Keratinocyte (primary cell): ENCODE measurements around the gene SLC27A4. TPM values are rescaled to one million over a fixed set of nuclear protein-coding genes. Genes with fewer than 3 reads are reported as not detected.

Source experiments
- DNase-seq: peaks from one replicate; pipeline ENCODE4 v3.0.0-alpha.2; 2011; ENCODE audit warnings: low read depth, missing footprints, low spot score
- FAIRE-seq: peaks from 2 replicates; lab custom pipeline; 2011; peaks lifted over from hg19 to GRCh38; lab: Jason Lieb, UNC
- H2AFZ ChIP-seq: 2 replicates; pipeline ENCODE4 v1.6.0; 2012; ENCODE audit warnings: low read length, control low read depth, inconsistent platforms; ENCODE audit not compliant: control insufficient read depth
- H3K27ac ChIP-seq: 2 replicates; pipeline ENCODE4 v1.5.1; 2011; ENCODE audit warnings: low read length; ENCODE audit not compliant: control insufficient read depth, insufficient read depth
- H3K27me3 ChIP-seq: 3 replicates; pipeline ENCODE4 v1.6.0; 2011; ENCODE audit warnings: low read length; ENCODE audit not compliant: control insufficient read depth, insufficient read depth; ENCODE audit errors: extremely low read depth
- H3K36me3 ChIP-seq, 2 experiments: 2 replicates in 1 of 2; 3 replicates in 1 of 2; pipeline ENCODE4 v1.5.1; 2011; ENCODE audit warnings: low read length in 2 of 2, mild to moderate bottlenecking in 1 of 2; ENCODE audit not compliant: control insufficient read depth in 2 of 2, insufficient read depth in 2 of 2; ENCODE audit errors: extremely low read depth in 1 of 2
- H3K4me1 ChIP-seq: 3 replicates; pipeline ENCODE4 v1.5.1; 2011; ENCODE audit warnings: low read length; ENCODE audit not compliant: control insufficient read depth, insufficient read depth; ENCODE audit errors: extremely low read depth
- H3K4me2 ChIP-seq: 3 replicates; pipeline ENCODE4 v1.6.0; 2011; ENCODE audit warnings: low read depth, low read length; ENCODE audit not compliant: control insufficient read depth, insufficient read depth; ENCODE audit errors: extremely low read depth
- H3K4me3 ChIP-seq, 3 experiments: fragments of 200-600 bp in 1 of 3; sonication (generic) in 1 of 3; 2 replicates in 2 of 3; 3 replicates in 1 of 3; pipeline ENCODE4 v1.5.1; 2011 to 2016; ENCODE audit warnings: low read length in 3 of 3, mild to moderate bottlenecking in 3 of 3, control low read depth in 2 of 3, inconsistent platforms in 1 of 3, low read depth in 1 of 3, mixed read lengths in 1 of 3, mixed run types in 1 of 3, moderate library complexity in 1 of 3; ENCODE audit not compliant: control insufficient read depth in 2 of 3, insufficient read depth in 2 of 3; ENCODE audit errors: extremely low read depth in 1 of 3
- H3K79me2 ChIP-seq: 2 replicates; pipeline ENCODE4 v1.6.0; 2012; ENCODE audit warnings: low read length; ENCODE audit not compliant: control insufficient read depth, insufficient read depth
- H3K9ac ChIP-seq: 3 replicates; pipeline ENCODE4 v1.6.0; 2011; ENCODE audit warnings: low read length; ENCODE audit not compliant: control insufficient read depth, insufficient read depth; ENCODE audit errors: extremely low read depth
- H3K9me1 ChIP-seq: 3 replicates; pipeline ENCODE4 v1.6.0; 2011; ENCODE audit warnings: low read length; ENCODE audit not compliant: control insufficient read depth, insufficient read depth; ENCODE audit errors: extremely low read depth
- H3K9me3 ChIP-seq: 2 replicates; pipeline ENCODE4 v1.5.1; 2012; ENCODE audit warnings: low read depth, low read length; ENCODE audit not compliant: control insufficient read depth
- H4K20me1 ChIP-seq: 3 replicates; pipeline ENCODE4 v1.6.0; 2011; ENCODE audit warnings: low read length; ENCODE audit not compliant: control insufficient read depth, insufficient read depth; ENCODE audit errors: extremely low read depth
- CTCF ChIP-seq, 3 experiments: IDR thresholded peaks in 1 of 3; conservative IDR thresholded peaks in 1 of 3; optimal IDR thresholded peaks in 1 of 3; 2 replicates in 2 of 3; 3 replicates in 1 of 3; pipeline versions ENCODE3 to v1.5.1; 2011; ENCODE audit warnings: low read length in 3 of 3, mild to moderate bottlenecking in 3 of 3, moderate library complexity in 2 of 3, control low read depth in 1 of 3, inconsistent platforms in 1 of 3; ENCODE audit not compliant: insufficient read depth in 2 of 3; ENCODE audit errors: extremely low read depth in 1 of 3
- EZH2 ChIP-seq: IDR thresholded peaks from one replicate; pipeline ENCODE4 v1.6.1; 2012; ENCODE audit warnings: inconsistent platforms, mild to moderate bottlenecking, low read length, moderate library complexity
- dilution Hi-C: fragments of 300-500 bp; cut with MboI; formaldehyde crosslinking; loops from one replicate; pipeline ENCODE4 v1.7.0; 2020; ENCODE audit warnings: low sequenced_read_pairs; ENCODE audit not compliant: extremely low pct_ligation_motif_present
- polyA plus RNA-seq, 5 experiments: library from polyadenylated mRNA; depleted of rRNA in 3 of 5; stranded (reverse) in 3 of 5; stranded (forward) in 1 of 5; unstranded in 1 of 5; fragments of >200 nt; gene quantifications; 1 replicate in 1 of 5; 2 replicates in 3 of 5; 3 replicates in 1 of 5; pipeline versions ENCODE4 v1.2.1 to v1.2.3, GENCODE V29; 2011 to 2012; ENCODE audit warnings: missing spikeins in 2 of 5, low read depth in 1 of 5, low replicate concordance in 1 of 5

The SLC27A4 gene
- polyA plus RNA-seq, 1 donor (not counting 4 experiments of a cell fraction or from before 2014, with no cell fraction given): 17.3 TPM

- TF ChIP-seq EZH2 (no peak), CTCF (optimal IDR thresholded peaks at IDR 0.05 in 1 of 3, IDR thresholded peaks at IDR 0.05 in 1 of 3, conservative IDR thresholded peaks at IDR 0.05 in 1 of 3; ENCODE audit: extremely low read depth in 1 of 3, insufficient read depth in 2 of 3, low read length in 3 of 3) (no peak)
- DNase-seq (no peak), FAIRE-seq (no peak)
- Histone ChIP-seq H3K4me2 (no peak overlapping the region), H3K9ac (no peak overlapping the region), H2AFZ (no peak overlapping the region), H3K79me2 (peaks cover 5% of the 10 kb centered on the region), H3K9me1 (no peaks in the 10 kb centered on the region), H3K4me3 (no peak overlapping the region), H3K4me1 (peaks cover 5% of the 10 kb centered on the region), H4K20me1 (no peaks in the 10 kb centered on the region), H3K27me3 (no peaks in the 10 kb centered on the region), H3K27ac (no peak overlapping the region), H3K9me3 (no peaks in the 10 kb centered on the region), H3K36me3 (peaks cover 15 to 25% of the 10 kb centered on the region in 2 experiments)
- dilution Hi-C loops: no loop called here
Observed at GRCh38 chr9:128316421-128316820, 23.9 kb upstream of the SLC27A4 start.

DNA sequence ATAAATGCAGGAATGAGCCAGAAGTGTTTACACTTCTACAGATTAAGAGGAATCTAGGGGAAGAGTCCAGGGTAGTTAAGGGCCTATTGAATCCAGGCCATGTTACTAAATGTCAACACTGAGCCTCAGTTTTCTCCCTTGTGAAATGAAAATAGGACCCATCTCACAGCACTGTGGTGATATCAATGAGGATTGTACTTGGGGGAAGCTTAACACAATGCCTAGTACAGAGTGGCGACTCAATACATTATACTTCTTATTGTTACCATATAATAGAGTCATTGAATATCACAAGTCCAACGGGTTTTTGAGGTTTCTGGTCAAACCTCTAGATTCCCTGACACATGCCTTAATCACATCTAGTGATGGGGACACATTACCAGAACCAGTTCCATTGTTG lies 22.7 kb upstream of the SLC27A4 start:
- H3K4me1 ChIP-seq: peaks cover 7% of the 10 kb centered on the region
- no peak overlapping the region for H3K4me2 ChIP-seq
- no peaks in the 10 kb centered on the region for H3K9me3 ChIP-seq
- H3K9ac ChIP-seq: no peak overlapping the region
- H3K9me1 ChIP-seq: no peaks in the 10 kb centered on the region
- H2AFZ ChIP-seq: no peak overlapping the region
- H3K36me3 ChIP-seq: peaks cover 13 to 25% of the 10 kb centered on the region in 2 experiments
- H3K4me3 ChIP-seq: no peak overlapping the region
- FAIRE-seq: no peak
- no peaks in the 10 kb centered on the region for H4K20me1 ChIP-seq
- H3K27me3 ChIP-seq: no peaks in the 10 kb centered on the region
- dilution Hi-C loops: no loop called here
- TF ChIP-seq EZH2: no peak
- no peak for TF ChIP-seq CTCF (optimal IDR thresholded peaks at IDR 0.05 in 1 of 3, IDR thresholded peaks at IDR 0.05 in 1 of 3, conservative IDR thresholded peaks at IDR 0.05 in 1 of 3; ENCODE audit: extremely low read depth in 1 of 3, insufficient read depth in 2 of 3, low read length in 3 of 3)
- H3K27ac ChIP-seq: no peak overlapping the region
- peaks cover 12% of the 10 kb centered on the region for H3K79me2 ChIP-seq
- no peak for DNase-seq
